ENCODE results near the gene CHKA.

The CHKA gene

DNA sequence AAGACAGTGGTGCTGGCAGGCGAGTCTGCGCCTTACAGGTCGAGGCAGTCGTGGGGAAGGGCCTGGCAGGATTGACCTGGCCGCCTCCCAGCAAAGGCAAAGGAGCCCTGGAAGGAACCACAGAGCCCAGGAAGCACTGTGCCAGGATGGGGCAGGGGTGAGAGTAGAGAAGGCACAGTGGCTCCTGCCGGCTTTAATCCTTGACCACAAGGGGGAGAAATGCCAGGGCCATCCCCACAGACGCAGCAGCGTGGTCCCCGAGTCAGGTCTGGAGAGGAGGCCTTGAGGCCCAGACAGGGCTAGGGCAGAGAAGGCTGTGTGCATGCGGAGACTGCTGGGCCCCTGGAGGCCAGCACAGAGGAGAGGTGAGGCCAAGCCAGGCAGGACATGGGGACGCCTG lies 100.6 kb downstream of the CHKA start:
- TF ChIP-seq, protein P1, sequence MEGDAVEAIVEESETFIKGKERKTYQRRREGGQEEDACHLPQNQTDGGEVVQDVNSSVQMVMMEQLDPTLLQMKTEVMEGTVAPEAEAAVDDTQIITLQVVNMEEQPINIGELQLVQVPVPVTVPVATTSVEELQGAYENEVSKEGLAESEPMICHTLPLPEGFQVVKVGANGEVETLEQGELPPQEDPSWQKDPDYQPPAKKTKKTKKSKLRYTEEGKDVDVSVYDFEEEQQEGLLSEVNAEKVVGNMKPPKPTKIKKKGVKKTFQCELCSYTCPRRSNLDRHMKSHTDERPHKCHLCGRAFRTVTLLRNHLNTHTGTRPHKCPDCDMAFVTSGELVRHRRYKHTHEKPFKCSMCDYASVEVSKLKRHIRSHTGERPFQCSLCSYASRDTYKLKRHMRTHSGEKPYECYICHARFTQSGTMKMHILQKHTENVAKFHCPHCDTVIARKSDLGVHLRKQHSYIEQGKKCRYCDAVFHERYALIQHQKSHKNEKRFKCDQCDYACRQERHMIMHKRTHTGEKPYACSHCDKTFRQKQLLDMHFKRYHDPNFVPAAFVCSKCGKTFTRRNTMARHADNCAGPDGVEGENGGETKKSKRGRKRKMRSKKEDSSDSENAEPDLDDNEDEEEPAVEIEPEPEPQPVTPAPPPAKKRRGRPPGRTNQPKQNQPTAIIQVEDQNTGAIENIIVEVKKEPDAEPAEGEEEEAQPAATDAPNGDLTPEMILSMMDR (IDR thresholded peaks at IDR 0.05; ENCODE audit: low read length, missing control alignments) = peak; percentile 49
- DNase-seq (ENCODE audit: low read depth) = peak; percentile 41
- H3K4me3 ChIP-seq (replicated peaks; ENCODE audit: low read depth, low read length) = no peak overlapping the region

GRCh38 chr11:68019486-68019885 lies 101.7 kb downstream of the CHKA start:
- TF ChIP-seq, protein P1 (IDR thresholded peaks at IDR 0.05; ENCODE audit: low read length, missing control alignments) = no peak

DNA sequence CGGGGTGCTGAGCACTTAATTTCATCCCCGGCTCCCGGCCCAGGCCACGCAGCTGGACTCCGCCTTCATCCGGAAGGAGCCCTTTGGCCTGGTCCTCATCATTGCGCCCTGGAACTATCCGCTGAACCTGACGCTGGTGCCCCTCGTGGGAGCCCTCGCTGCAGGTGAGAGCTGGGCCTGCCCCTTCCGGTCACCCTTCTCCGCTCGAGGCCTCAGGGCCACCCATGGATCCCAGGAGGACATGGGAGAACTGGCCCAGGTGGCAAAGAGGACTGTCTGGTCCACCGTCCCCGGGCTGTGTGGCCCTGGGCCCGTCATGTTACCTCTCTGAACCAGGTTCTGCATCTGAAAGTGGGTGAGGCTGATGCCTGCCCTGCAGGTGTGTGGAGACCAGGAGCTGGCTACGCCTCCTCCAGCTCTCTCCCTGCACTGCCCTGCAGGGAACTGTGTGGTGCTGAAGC lies 102.4 kb downstream of the CHKA start:
- DNase-seq (ENCODE audit: low read depth) = no peak
- H3K4me3 ChIP-seq (replicated peaks; ENCODE audit: low read depth, low read length) = no peak overlapping the region
- TF ChIP-seq, protein P1 (IDR thresholded peaks at IDR 0.05; ENCODE audit: low read length, missing control alignments) = no peak

More at GRCh38 chr11:68019486-68019885, 101.7 kb downstream of the CHKA start:
- no peak for DNase-seq (ENCODE audit: low read depth)
- H3K4me3 ChIP-seq (replicated peaks; ENCODE audit: low read depth, low read length) = no peak overlapping the region

DNA sequence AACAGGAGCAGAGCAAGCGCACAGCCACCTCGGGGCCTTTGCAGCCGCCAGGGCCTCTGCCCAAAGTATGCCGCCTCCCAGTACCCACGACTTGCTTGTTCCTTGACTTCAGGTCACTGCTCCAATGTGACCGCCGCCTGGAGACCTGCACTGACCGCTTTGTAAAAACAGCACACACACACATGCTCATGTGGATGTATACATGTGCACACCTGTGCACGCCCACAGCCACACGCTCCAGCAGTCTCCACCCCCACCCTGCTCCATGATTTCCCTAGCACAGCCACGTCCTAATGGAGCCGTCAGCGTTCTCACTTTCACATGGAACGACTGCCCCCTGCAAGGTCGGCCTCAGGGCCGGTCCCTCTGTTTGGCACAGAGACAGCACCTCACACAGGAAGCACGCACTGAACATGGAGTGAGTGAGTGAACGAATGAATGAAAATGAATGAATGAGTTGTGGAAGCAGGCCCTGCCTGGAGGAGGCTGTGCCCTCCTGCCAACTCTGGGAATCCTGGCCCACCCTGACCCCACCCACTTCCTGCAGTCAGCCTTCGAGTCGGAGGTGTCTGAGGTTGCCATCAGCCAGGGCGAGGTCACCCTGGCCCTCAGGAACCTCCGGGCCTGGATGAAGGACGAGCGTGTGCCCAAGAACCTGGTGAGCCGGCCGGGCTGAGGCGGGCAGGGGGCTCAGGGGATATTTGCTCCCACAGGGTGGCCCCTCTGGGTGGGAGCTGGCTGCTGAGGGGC lies 103.0 kb downstream of the CHKA start:
- TF ChIP-seq, protein P1 (IDR thresholded peaks at IDR 0.05; ENCODE audit: low read length, missing control alignments) = no peak
- no peak for DNase-seq (ENCODE audit: low read depth)
- no peak overlapping the region for H3K4me3 ChIP-seq (replicated peaks; ENCODE audit: low read depth, low read length)

GRCh38 chr11:68016904-68017817 lies 104.0 kb downstream of the CHKA start:
- no peak overlapping the region for H3K4me3 ChIP-seq (replicated peaks; ENCODE audit: low read depth, low read length)
- TF ChIP-seq, protein P1 (IDR thresholded peaks at IDR 0.05; ENCODE audit: low read length, missing control alignments) = no peak
- DNase-seq (ENCODE audit: low read depth) = no peak

DNA sequence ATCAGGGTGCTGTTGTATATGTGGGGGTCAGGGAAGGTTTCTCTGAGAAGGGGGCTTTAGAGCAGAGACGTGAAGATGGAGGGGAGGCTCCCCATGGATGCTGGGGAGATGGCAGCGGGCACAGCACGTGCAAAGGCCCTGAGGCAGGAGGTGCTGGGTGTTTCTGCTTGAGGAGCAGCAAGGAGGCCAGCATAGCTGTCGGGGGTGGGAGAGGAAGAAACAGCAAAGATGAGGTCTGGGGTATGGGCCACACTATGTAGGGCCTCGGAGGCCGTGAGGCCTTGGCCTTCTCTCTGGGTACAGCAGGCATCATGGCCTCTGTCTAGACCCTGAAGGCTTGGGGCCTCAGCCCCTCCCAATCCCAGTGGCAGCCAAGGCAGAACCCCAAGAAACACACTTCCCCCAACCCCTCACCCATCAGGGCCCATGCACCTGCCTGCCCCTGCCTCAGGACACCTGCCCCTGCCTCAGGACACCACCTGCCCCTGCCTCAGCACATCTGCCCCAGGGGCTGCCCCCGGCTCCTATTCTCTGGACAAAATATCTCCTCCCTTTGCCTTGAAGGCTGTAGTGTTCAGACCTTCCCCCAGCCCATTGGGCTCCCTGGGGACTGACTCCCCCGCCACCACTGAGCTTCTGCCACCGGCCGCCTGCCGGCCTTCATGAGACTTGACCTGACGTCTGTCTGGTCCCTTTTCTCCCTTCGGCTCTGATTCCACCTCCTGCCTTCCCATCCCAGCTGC lies 104.9 kb downstream of the CHKA start:
- TF ChIP-seq, protein P1 (IDR thresholded peaks at IDR 0.05; ENCODE audit: low read length, missing control alignments) = no peak
- no peak overlapping the region for H3K4me3 ChIP-seq (replicated peaks; ENCODE audit: low read depth, low read length)
- DNase-seq (ENCODE audit: low read depth) = no peak

All from fibroblast of pulmonary artery (primary cell).